Transverse colon (tissue), 4 donors: ENCODE data around the gene UTS2R.

Experiments used
- CTCF ChIP-seq, 5 experiments: fragments of 200-600 bp in 3 of 5; fragments of 450-650 bp in 2 of 5; sonication (generic) in 3 of 5; IDR thresholded peaks; 1 replicate in 2 of 5; 2 replicates in 3 of 5; pipeline ENCODE4 v1.5.1; 2016 to 2017; ENCODE audit warnings: antibody characterized with exemption in 5 of 5, inconsistent platforms in 3 of 5, mild to moderate bottlenecking in 2 of 5, moderate library complexity in 1 of 5
- POLR2A ChIP-seq: fragments of 450-650 bp; IDR thresholded peaks from one replicate; pipeline ENCODE4 v1.6.1; 2016; ENCODE audit warnings: antibody characterized with exemption, mild to moderate bottlenecking, moderate library complexity
- POLR2AphosphoS5 ChIP-seq, 3 donors: sonication (generic); formaldehyde crosslinking; IDR thresholded peaks; one replicate each; pipeline ENCODE4 v1.6.1; 2016; ENCODE audit warnings: antibody characterized with exemption in 3 of 3

- TF ChIP-seq POLR2A (no peak), CTCF (IDR thresholded peaks at IDR 0.05) (no peak), POLR2AphosphoS5 (IDR thresholded peaks at IDR 0.05) (no peak)
Observed at GRCh38 chr17:82349287-82349701, 22.3 kb upstream of the UTS2R start.
